Kidney (tissue), 14 donors: ENCODE measurements around the gene GRIN1. TPM values are rescaled to one million over a fixed set of nuclear protein-coding genes. Genes with fewer than 3 reads are reported as not detected.

Experiments
- DNase-seq, 5 donors: peaks; one replicate each; pipeline ENCODE4 v3.0.0-alpha.2; 2013 to 2020
- FAIRE-seq: peaks from 2 replicates; lab custom pipeline; 2012; peaks lifted over from hg19 to GRCh38; lab: Jason Lieb, UNC
- H3K27ac ChIP-seq, 2 donors: one replicate each; pipeline ENCODE4 v1.7.0; 2013; ENCODE audit warnings: low read depth in 2 of 2, low read length in 2 of 2, inconsistent platforms in 1 of 2
- H3K27me3 ChIP-seq: one replicate; pipeline ENCODE4 v1.7.1; 2013; ENCODE audit warnings: low read length, inconsistent platforms; ENCODE audit not compliant: control insufficient read depth, insufficient read depth
- H3K36me3 ChIP-seq, 3 donors: one replicate each; pipeline versions ENCODE4 v1.7.0 to v1.7.1; 2013; ENCODE audit warnings: low read length in 3 of 3, control low read depth in 1 of 3, inconsistent platforms in 1 of 3; ENCODE audit not compliant: insufficient read depth in 3 of 3, control insufficient read depth in 2 of 3
- H3K4me1 ChIP-seq, 3 donors: one replicate each; pipeline versions ENCODE4 v1.7.0 to v1.7.1; 2013; ENCODE audit warnings: low read length in 3 of 3, inconsistent platforms in 1 of 3, low read depth in 1 of 3; ENCODE audit not compliant: control insufficient read depth in 2 of 3, insufficient read depth in 2 of 3
- H3K4me3 ChIP-seq, 3 donors: one replicate each; pipeline versions ENCODE4 v1.7.0 to v1.8.1; 2013; ENCODE audit warnings: low read length in 3 of 3, control low read depth in 1 of 3, inconsistent platforms in 1 of 3
- H3K9ac ChIP-seq, 3 donors: one replicate each; pipeline versions ENCODE4 v1.7.0 to v1.7.1; 2013; ENCODE audit warnings: low read length in 3 of 3, control low read depth in 1 of 3, inconsistent platforms in 1 of 3
- H3K9me3 ChIP-seq, 3 donors: one replicate each; pipeline versions ENCODE4 v1.7.0 to v1.7.1; 2013; ENCODE audit warnings: low read length in 3 of 3, control low read depth in 1 of 3, inconsistent platforms in 1 of 3; ENCODE audit not compliant: control insufficient read depth in 2 of 3, insufficient read depth in 1 of 3
- intact Hi-C: fragments of 100-400 bp; cut with DNase I; formaldehyde crosslinking; loops from one replicate; pipeline ENCODE4 v1.11.1; 2022
- polyA plus RNA-seq: library from polyadenylated mRNA; stranded (reverse); fragments of 350-450 nt; fragmentation: Illumina TruSeq; extraction: RNeasy Lipid Tissue Mini Kit (QIAGEN cat#74804); gene quantifications from one replicate; pipeline ENCODE4 v1.2.3, GENCODE V29; 2014; ENCODE audit warnings: low read depth, low replicate concordance; ENCODE audit not compliant: insufficient read depth
- total RNA-seq: library from RNA; stranded (reverse); fragmentation: NEBNext Ultra II Directional; extraction: Animal tissue kit (Norgen Biotek cat#: 25700); gene quantifications from one replicate; pipeline ENCODE4 v1.2.1, GENCODE V29; 2021
- TF ChIP-seq, protein P1 (sequence below): IDR thresholded peaks from 3 replicates; pipeline ENCODE4 v1.5.1; 2012; ENCODE audit warnings: mild to moderate bottlenecking, moderate library complexity, borderline replicate concordance; ENCODE audit not compliant: insufficient read depth; ENCODE audit errors: extremely low read depth
- donor health status: control.
- donor health status: control.
- donor health status: control.
- donor health status: control.
- donor health status: control.
- donor health status: DM: yes; HTN: yes; CAD: no.
- donor health status: Normal renal cell carcinoma (clear cell type).

GRIN1 gene
- total and polyA plus RNA-seq, 2 donors from 2014 or later, result 0.47 TPM; not detected in 1

DNA sequence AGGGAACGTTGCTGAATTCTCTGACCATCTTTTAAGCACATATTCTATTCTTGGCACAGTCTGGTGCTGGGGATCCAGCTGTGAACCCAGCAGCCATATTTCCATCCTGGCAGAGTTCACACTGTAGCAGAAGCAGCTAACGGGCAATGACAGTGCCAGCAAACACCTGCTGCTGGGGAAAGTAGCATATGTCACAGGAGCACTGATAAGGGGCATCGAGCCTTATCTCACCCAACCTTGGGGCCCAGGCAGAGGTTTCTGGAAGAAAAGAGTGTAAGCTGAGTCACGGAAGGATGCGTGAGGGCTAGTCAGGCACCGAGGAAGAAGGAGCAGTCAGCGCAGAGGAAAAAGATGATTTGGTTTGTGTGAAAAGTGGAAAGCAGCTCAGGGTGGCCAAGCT, 67.6 kb downstream of the GRIN1 start:
- Histone ChIP-seq H3K9ac (peak overlapping the region in 1 of 3 donors; percentile 88), H3K36me3 (no peaks in the 10 kb centered on the region), H3K9me3 (no peaks in the 10 kb centered on the region), H3K4me1 (peaks cover 3 to 30% (median 8%) of the 10 kb centered on the region in 3 donors), H3K27ac (no peak overlapping the region), H3K4me3 (peak overlapping the region; percentile 73 to 97 (median 78)), H3K27me3 (no peaks in the 10 kb centered on the region)
- FAIRE-seq (no peak), DNase-seq (no peak)
- TF ChIP-seq, protein P1, sequence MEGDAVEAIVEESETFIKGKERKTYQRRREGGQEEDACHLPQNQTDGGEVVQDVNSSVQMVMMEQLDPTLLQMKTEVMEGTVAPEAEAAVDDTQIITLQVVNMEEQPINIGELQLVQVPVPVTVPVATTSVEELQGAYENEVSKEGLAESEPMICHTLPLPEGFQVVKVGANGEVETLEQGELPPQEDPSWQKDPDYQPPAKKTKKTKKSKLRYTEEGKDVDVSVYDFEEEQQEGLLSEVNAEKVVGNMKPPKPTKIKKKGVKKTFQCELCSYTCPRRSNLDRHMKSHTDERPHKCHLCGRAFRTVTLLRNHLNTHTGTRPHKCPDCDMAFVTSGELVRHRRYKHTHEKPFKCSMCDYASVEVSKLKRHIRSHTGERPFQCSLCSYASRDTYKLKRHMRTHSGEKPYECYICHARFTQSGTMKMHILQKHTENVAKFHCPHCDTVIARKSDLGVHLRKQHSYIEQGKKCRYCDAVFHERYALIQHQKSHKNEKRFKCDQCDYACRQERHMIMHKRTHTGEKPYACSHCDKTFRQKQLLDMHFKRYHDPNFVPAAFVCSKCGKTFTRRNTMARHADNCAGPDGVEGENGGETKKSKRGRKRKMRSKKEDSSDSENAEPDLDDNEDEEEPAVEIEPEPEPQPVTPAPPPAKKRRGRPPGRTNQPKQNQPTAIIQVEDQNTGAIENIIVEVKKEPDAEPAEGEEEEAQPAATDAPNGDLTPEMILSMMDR, result no peak
- intact Hi-C loops, result no loop called here

DNA sequence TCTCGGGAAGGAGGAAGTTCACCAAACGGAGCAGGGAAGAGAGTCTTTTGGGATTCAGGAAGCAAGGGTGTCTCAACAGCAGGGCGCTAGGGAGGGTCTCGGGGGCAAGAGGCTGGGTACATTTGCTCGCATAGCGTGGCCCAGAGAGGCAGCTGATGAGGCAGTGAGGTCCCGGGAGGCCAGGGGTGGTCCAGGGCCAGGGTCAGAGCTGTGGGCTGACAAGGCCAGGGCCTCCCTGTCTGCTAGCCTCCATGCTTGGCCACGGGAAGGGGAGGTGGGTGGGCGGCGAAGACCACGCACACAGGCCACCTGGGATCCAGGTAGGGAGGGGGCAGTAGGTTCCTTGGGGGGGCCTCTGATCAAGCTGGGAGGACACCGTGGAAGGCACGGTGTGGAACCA, 72.6 kb downstream of the GRIN1 start:
- DNase-seq (no peak), FAIRE-seq (no peak)
- H3K9me3 ChIP-seq, result no peaks in the 10 kb centered on the region
- H3K4me3 ChIP-seq, result no peak overlapping the region
- TF ChIP-seq, protein P1, result no peak
- peaks cover 0 to 5% (median 0%) of the 10 kb centered on the region in 3 donors for H3K4me1 ChIP-seq
- intact Hi-C loops, result no loop called here
- H3K36me3 ChIP-seq, result peaks cover 0 to 2% (median 0%) of the 10 kb centered on the region in 3 donors
- H3K27me3 ChIP-seq, result no peaks in the 10 kb centered on the region
- no peak overlapping the region for H3K9ac ChIP-seq
- no peak overlapping the region for H3K27ac ChIP-seq

DNA sequence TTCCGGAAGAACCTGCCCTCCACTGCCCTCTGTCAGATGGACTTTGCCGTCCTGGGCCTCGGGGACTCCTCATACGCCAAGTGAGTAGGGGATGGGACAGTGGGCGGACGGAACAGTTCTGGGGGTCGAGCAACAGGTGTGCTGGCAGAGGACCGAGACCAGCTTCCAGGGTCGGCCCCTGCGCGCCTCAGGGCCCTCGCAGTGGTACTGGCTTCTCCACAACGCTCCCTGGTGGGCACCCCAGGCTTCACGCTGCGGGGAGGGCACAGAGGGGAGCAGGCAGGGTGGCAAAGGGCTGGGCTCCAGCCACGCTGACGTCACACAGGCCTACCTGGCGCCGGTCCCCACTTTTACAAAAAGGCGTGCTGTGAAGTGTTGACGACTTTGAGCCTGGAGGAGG, 73.6 kb downstream of the GRIN1 start:
- TF ChIP-seq, protein P1, result no peak
- H3K9me3 ChIP-seq, result no peaks in the 10 kb centered on the region
- no peak overlapping the region for H3K4me3 ChIP-seq
- peaks cover 0 to 2% (median 0%) of the 10 kb centered on the region in 3 donors for H3K36me3 ChIP-seq
- FAIRE-seq (no peak), DNase-seq (no peak)
- H3K27ac ChIP-seq, result no peak overlapping the region
- peaks cover 0 to 9% (median 0%) of the 10 kb centered on the region in 3 donors for H3K4me1 ChIP-seq
- no peak overlapping the region for H3K9ac ChIP-seq
- H3K27me3 ChIP-seq, result no peaks in the 10 kb centered on the region
- intact Hi-C loops, result no loop called here
